ENCODE measurements around the gene IL1F10. TPM values are rescaled to one million over a fixed set of nuclear protein-coding genes. Genes with fewer than 3 reads are reported as not detected.

Gene IL1F10
- total and polyA plus RNA-seq, 5 experiments from 2014 or later = not detected

GRCh38 chr2:113041871-113042270, 25.9 kb upstream of the IL1F10 start:
- no peak for DNase-seq
- no peaks in the 10 kb centered on the region for H3K9me3 Mint-ChIP-seq
- peaks cover 0 to 1% (median 0%) of the 10 kb centered on the region in 3 donors for H3K36me3 Mint-ChIP-seq
- H3K4me3 Mint-ChIP-seq = no peak overlapping the region
- no peak for ATAC-seq
- POLR2A ChIA-PET = no interaction called here
- H3K4me1 Mint-ChIP-seq = peaks cover 0 to 2% (median under 1%) of the 10 kb centered on the region in 4 donors
- peak overlapping the region in 1 of 10 donors; percentile 47 for H3K27ac Mint-ChIP-seq
- H3K27me3 Mint-ChIP-seq = peaks cover 0 to 6% (median 0%) of the 10 kb centered on the region in 5 donors

GRCh38 chr2:113046465-113046864, 21.3 kb upstream of the IL1F10 start:
- peaks cover 0 to 6% (median 0%) of the 10 kb centered on the region in 9 donors for H3K9me3 Mint-ChIP-seq
- no peak overlapping the region for H3K27ac Mint-ChIP-seq
- peaks cover 0 to 5% (median 0%) of the 10 kb centered on the region in 5 donors for H3K27me3 Mint-ChIP-seq
- DNase-seq = no peak
- peaks cover 0 to 1% (median 0%) of the 10 kb centered on the region in 3 donors for H3K36me3 Mint-ChIP-seq
- POLR2A ChIA-PET = interaction anchor here (0.7 kb wide), 1 partner anchor 329 kb away, joined by 10 read pairs; no protein-coding TSS in a partner anchor
- H3K4me1 Mint-ChIP-seq = peaks cover 0 to 3% (median 0%) of the 10 kb centered on the region in 4 donors
- ATAC-seq = no peak
- H3K4me3 Mint-ChIP-seq = no peak overlapping the region

DNA sequence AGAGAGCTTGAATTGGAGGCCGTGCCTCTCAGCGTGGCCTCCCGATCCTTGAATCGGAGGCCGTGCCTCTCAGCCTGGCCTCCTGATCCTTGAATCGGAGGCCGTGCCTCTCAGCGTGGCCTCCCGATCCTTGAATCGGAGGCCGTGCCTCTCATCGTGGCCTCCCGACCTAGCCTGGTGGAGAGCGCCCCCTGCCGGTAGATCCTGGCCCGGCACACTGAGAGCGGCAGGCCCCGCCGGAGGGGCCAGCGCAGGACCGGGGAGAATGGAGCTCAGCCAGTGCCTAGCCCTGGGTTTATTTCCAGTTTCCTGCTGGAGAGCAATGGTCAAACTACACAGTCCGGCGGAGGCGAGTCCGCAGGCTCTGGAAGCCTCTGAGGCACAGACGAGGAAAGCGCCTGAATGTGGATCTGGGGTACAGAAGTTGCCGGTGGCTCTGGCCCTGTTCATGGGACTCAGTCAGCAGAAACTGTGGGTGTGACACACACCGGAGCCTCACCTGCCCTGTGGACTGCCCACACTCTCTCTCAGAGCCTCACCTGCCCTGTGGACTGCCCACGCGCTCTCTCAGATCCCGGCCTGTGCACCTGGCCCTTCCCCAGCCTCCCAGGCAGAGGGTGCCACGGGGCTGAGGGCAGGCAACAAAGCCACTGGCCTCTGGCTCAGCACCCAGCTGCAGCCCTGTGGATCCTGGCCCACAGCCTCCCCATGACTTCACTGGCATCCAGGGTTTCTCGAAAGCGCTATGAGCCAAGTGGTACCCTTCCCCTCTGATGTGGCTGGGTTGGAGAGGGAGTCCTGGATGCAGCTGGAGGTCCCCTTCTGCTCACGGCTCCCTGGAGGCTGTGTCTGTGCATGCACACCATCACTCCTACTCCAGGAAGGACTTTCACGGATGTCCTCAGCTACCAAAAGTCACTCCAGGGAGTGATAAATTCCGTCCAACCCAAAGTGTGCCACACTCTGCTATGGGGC, 16.6 kb upstream of the IL1F10 start:
- Mint-ChIP-seq H3K36me3 (peaks cover 0 to 25% (median 19%) of the 10 kb centered on the region in 3 donors), H3K9me3 (peaks cover 3 to 31% (median 19%) of the 10 kb centered on the region in 9 donors), H3K27ac (peak overlapping the region in 1 of 10 donors; percentile 85), H3K4me3 (no peak overlapping the region), H3K27me3 (peaks cover 0 to 9% (median 0%) of the 10 kb centered on the region in 5 donors), H3K4me1 (peaks cover 0 to 4% (median under 1%) of the 10 kb centered on the region in 4 donors)
- POLR2A ChIA-PET = no interaction called here
- ATAC-seq (no peak), DNase-seq (no peak)

GRCh38 chr2:113052396-113052917, 15.3 kb upstream of the IL1F10 start, which contains the start of gene IL36B:
TSS of gene IL36B (minus strand) at chr2:113052867.
- peaks cover 0 to 4% (median 0%) of the 10 kb centered on the region in 5 donors for H3K27me3 Mint-ChIP-seq
- POLR2A ChIA-PET = no interaction called here
- no peak for ATAC-seq
- H3K27ac Mint-ChIP-seq = peak within 1 kb of the TSS in 1 of 10 donors; percentile 38
- H3K36me3 Mint-ChIP-seq = peaks cover 0 to 25% (median 19%) of the 10 kb centered on the region in 3 donors
- DNase-seq = no peak
- H3K4me1 Mint-ChIP-seq = peaks cover 0 to 4% (median under 1%) of the 10 kb centered on the region in 4 donors
- no peak within 1 kb of the TSS for H3K4me3 Mint-ChIP-seq
- peaks cover 3 to 34% (median 22%) of the 10 kb centered on the region in 9 donors for H3K9me3 Mint-ChIP-seq

DNA sequence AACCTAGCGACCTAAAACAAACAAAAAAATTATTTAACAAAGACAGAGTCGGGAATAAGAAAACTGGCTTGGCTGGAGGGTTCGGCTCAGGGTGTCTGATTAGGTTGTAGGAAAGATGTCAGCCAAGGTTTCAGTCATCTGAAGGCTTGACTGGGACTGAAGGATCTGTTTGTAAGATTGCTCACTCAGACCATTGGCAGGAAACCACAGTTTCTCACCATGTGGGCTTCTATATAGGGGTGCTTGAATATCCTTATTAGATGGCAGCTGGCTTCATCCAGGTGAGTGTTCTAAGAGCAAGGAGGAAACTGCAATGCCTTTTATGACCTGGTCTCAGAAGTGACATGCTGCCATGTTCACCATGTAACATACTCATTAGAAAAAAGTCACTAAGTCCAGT, 14.1 kb upstream of the IL1F10 start:
- Mint-ChIP-seq H3K27me3 (peaks cover 0 to 4% (median 0%) of the 10 kb centered on the region in 5 donors), H3K4me3 (no peak overlapping the region), H3K9me3 (peaks cover 3 to 34% (median 22%) of the 10 kb centered on the region in 9 donors), H3K4me1 (peaks cover 0 to 4% (median under 1%) of the 10 kb centered on the region in 4 donors), H3K27ac (no peak overlapping the region), H3K36me3 (peaks cover 0 to 25% (median 19%) of the 10 kb centered on the region in 3 donors)
- DNase-seq = no peak
- no peak for ATAC-seq
- POLR2A ChIA-PET = no interaction called here

DNA sequence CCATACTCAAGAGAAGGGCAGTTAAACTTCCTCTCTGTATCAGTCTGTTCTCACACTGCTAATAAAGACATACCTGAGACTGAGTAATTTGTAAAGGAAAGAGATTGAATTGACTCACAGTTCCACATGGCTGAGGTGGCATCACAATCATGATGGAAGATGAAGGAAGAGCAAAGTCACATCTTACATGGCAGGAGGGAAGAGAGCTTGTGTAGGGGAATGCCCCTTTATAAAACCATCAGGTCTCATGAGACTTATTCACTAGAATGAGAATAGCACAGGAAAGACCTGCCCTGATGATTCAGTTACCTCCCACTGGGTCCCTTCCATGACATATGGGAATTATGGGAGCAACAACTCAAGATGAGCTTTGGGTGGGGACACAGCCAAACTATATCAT, 13.7 kb upstream of the IL1F10 start:
- peaks cover 0 to 4% (median 0%) of the 10 kb centered on the region in 5 donors for H3K27me3 Mint-ChIP-seq
- H3K36me3 Mint-ChIP-seq = peaks cover 0 to 25% (median 19%) of the 10 kb centered on the region in 3 donors
- DNase-seq (no peak), ATAC-seq (no peak)
- H3K4me1 Mint-ChIP-seq = peaks cover 0 to 4% (median under 1%) of the 10 kb centered on the region in 4 donors
- peaks cover 3 to 34% (median 22%) of the 10 kb centered on the region in 9 donors for H3K9me3 Mint-ChIP-seq
- POLR2A ChIA-PET = interaction anchor here (0.6 kb wide), 1 partner anchor 95 kb away, joined by 3 read pairs; no protein-coding TSS in a partner anchor
- H3K4me3 Mint-ChIP-seq = no peak overlapping the region
- H3K27ac Mint-ChIP-seq = no peak overlapping the region

DNA sequence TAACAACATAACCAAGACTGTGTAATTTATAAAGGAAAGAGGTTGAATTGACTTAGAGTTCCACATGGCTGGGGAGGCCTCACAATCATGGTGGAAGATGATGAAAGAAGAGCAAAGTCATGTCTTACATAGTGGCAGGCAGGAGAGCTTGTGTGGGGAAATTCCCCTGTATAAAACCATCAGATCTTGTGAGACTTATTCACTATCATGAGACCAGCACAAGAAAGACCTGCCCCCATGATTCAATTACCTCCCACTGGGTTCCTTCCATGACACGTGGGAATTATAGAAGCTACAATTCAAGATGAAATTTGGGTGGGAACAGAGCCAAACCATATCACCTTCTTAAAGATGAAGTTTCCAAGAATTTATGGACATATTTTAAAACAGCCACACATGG, 11.2 kb upstream of the IL1F10 start:
- ATAC-seq (no peak), DNase-seq (no peak)
- peaks cover 0 to 25% (median 19%) of the 10 kb centered on the region in 3 donors for H3K36me3 Mint-ChIP-seq
- no peak overlapping the region for H3K4me3 Mint-ChIP-seq
- H3K27ac Mint-ChIP-seq = no peak overlapping the region
- H3K4me1 Mint-ChIP-seq = peaks cover 0 to 6% (median under 1%) of the 10 kb centered on the region in 4 donors
- POLR2A ChIA-PET = no interaction called here
- H3K27me3 Mint-ChIP-seq = peaks cover 0 to 6% (median 2%) of the 10 kb centered on the region in 5 donors
- H3K9me3 Mint-ChIP-seq = peaks cover 3 to 34% (median 21%) of the 10 kb centered on the region in 9 donors

DNA sequence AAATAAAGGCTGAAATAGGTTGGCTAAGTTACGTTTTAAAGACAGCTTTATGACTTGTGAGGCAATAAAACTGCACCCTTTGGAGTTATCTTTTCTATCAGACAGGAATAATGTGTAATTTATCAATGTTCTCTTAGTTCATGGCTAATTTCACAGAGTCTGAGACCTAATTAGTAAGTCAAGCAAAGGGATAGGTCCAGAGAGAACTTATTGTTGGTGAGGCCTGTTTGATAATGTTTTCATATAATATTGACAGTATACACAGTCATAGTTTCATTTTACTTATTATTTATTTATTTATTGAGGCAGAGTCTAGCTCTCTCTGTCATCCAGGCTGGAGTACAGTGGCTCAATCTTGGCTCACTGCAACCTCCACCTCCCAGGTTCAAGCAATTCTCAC, 10.7 kb upstream of the IL1F10 start:
- Mint-ChIP-seq H3K36me3 (peaks cover 0 to 25% (median 19%) of the 10 kb centered on the region in 3 donors), H3K9me3 (peaks cover 3 to 33% (median 21%) of the 10 kb centered on the region in 9 donors), H3K27ac (no peak overlapping the region), H3K4me3 (no peak overlapping the region), H3K4me1 (peaks cover 0 to 7% (median under 1%) of the 10 kb centered on the region in 4 donors), H3K27me3 (peaks cover 0 to 7% (median 3%) of the 10 kb centered on the region in 5 donors)
- ATAC-seq (no peak), DNase-seq (no peak)
- POLR2A ChIA-PET = no interaction called here

GRCh38 chr2:113058411-113058994, 9.3 kb upstream of the IL1F10 start:
- Mint-ChIP-seq H3K4me1 (peaks cover 0 to 7% (median under 1%) of the 10 kb centered on the region in 4 donors), H3K27me3 (peaks cover 0 to 7% (median 3%) of the 10 kb centered on the region in 5 donors), H3K27ac (peak overlapping the region in 2 of 10 donors; percentile 8 to 21), H3K9me3 (peaks cover 3 to 29% (median 21%) of the 10 kb centered on the region in 9 donors), H3K36me3 (peaks cover 0 to 21% (median 19%) of the 10 kb centered on the region in 3 donors), H3K4me3 (no peak overlapping the region)
- ATAC-seq (no peak), DNase-seq (no peak)
- POLR2A ChIA-PET = no interaction called here

- H3K36me3 Mint-ChIP-seq = peaks cover 0 to 17% (median 13%) of the 10 kb centered on the region in 3 donors
- H3K9me3 Mint-ChIP-seq = peaks cover 0 to 22% (median 16%) of the 10 kb centered on the region in 9 donors
- ATAC-seq = no peak
- peaks cover 0 to 5% (median 3%) of the 10 kb centered on the region in 5 donors for H3K27me3 Mint-ChIP-seq
- H3K4me3 Mint-ChIP-seq = no peak within 1 kb of the TSS
- POLR2A ChIA-PET = no interaction called here
- H3K4me1 Mint-ChIP-seq = peaks cover 0 to 4% (median under 1%) of the 10 kb centered on the region in 4 donors
- DNase-seq = no peak
- H3K27ac Mint-ChIP-seq = peak within 1 kb of the TSS in 3 of 10 donors; percentile 8 to 60 (median 21)
These were observed 8.5 kb upstream of the IL1F10 start, which contains the start of gene IL36RN for GRCh38 chr2:113058998-113059960. TSS of gene IL36RN (plus strand) at chr2:113059198. CDS start at chr2:113059439, 241 bp downstream.

DNA sequence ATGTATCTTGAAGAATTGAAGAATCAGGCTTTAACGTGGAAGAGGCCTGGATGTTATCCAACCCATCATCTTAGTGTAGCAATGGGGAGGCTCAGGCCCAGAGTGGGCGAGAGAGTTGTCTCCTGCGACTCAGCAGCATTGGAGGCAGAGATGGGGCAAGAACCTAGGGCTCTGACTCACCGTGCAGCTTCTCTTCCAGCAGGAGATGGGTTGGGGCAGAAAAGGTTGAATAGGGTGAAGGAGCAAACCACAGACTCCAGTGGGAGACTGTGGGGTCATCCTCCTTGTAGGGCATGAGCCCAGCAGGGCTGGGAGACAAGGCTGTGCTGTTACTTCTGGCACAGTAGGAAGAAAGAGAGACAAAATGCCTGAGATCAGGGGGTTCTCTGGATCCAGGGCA, 7.4 kb upstream of the IL1F10 start:
- Mint-ChIP-seq H3K36me3 (peaks cover 0 to 6% (median 4%) of the 10 kb centered on the region in 3 donors), H3K27ac (peak overlapping the region in 1 of 10 donors; percentile 60), H3K4me1 (peaks cover 0 to 4% (median under 1%) of the 10 kb centered on the region in 4 donors), H3K9me3 (peaks cover 0 to 10% (median 6%) of the 10 kb centered on the region in 9 donors), H3K27me3 (peaks cover 0 to 5% (median 3%) of the 10 kb centered on the region in 5 donors), H3K4me3 (no peak overlapping the region)
- DNase-seq (no peak), ATAC-seq (no peak)
- POLR2A ChIA-PET = no interaction called here

All from naive thymus-derived CD8-positive, alpha-beta T cell (primary cell).